WTC11 (cell line): Measurements from ENCODE around the gene CYB5A.

ENCODE experiments used
- ATF2 ChIP-seq: sonication (generic); formaldehyde crosslinking; IDR thresholded peaks from 2 replicates; pipeline ENCODE4 v1.8.1; 2022; ENCODE audit warnings: low read depth, missing genetic modification reagents, borderline replicate concordance
- ATF3 ChIP-seq: sonication (generic); formaldehyde crosslinking; conservative IDR thresholded peaks from 2 replicates; pipeline ENCODE4 v1.8.1; 2022; ENCODE audit warnings: mild to moderate bottlenecking, missing genetic modification reagents
- CBFB ChIP-seq: sonication (generic); formaldehyde crosslinking; IDR thresholded peaks from 2 replicates; pipeline ENCODE4 v1.8.1; 2022; ENCODE audit warnings: mild to moderate bottlenecking, low read depth, missing genetic modification reagents
- CTCF ChIP-seq: fragments of 200-600 bp; IDR thresholded peaks from 2 replicates; pipeline ENCODE4 v1.8.0; 2022; ENCODE audit warnings: antibody characterized with exemption
- ESRRA ChIP-seq: sonication (generic); formaldehyde crosslinking; IDR thresholded peaks from 2 replicates; pipeline ENCODE4 v1.8.1; 2022; ENCODE audit warnings: mild to moderate bottlenecking, missing genetic modification reagents, borderline replicate concordance
- KAT7 ChIP-seq: sonication (generic); formaldehyde crosslinking; IDR thresholded peaks from 2 replicates; pipeline ENCODE4 v1.8.1; 2023; ENCODE audit warnings: missing genetic modification reagents, mild to moderate bottlenecking, borderline replicate concordance
- MAX ChIP-seq: sonication (generic); formaldehyde crosslinking; IDR thresholded peaks from 2 replicates; pipeline ENCODE4 v1.8.0; 2022; ENCODE audit warnings: mild to moderate bottlenecking, missing genetic modification reagents
- OVOL2 ChIP-seq: fragments of 250-450 bp; sonication (Bioruptor Pico); IDR thresholded peaks from 2 replicates; pipeline ENCODE4 v1.9.0; 2021; ENCODE audit warnings: mild to moderate bottlenecking, borderline replicate concordance
- SP1 ChIP-seq: sonication (generic); formaldehyde crosslinking; conservative IDR thresholded peaks from 2 replicates; pipeline ENCODE4 v1.8.1; 2022; ENCODE audit warnings: missing genetic modification reagents
- USF2 ChIP-seq: sonication (generic); formaldehyde crosslinking; IDR thresholded peaks from 2 replicates; pipeline ENCODE4 v1.8.1; 2023; ENCODE audit warnings: mild to moderate bottlenecking, missing genetic modification reagents, moderate library complexity
- ZNF423 ChIP-seq: fragments of 250-450 bp; sonication (Bioruptor Pico); IDR thresholded peaks from 2 replicates; pipeline ENCODE4 v2.1.2; 2022; ENCODE audit warnings: mild to moderate bottlenecking, moderate library complexity
- ZNF512 ChIP-seq: sonication (generic); formaldehyde crosslinking; IDR thresholded peaks from 2 replicates; pipeline ENCODE4 v1.8.1; 2022; ENCODE audit warnings: missing genetic modification reagents, borderline replicate concordance

GRCh38 chr18:74273394-74273793 lies 18.4 kb downstream of the CYB5A start:
- TF ChIP-seq MAX (CRISPR knock-in tag) (no peak), CTCF (no peak), ZNF423 (no peak), OVOL2 (CRISPR knock-in tag) (no peak), CBFB (CRISPR knock-in tag) (no peak), ESRRA (CRISPR knock-in tag) (no peak), ZNF512 (no peak), USF2 (CRISPR knock-in tag) (no peak), ATF2 (CRISPR knock-in tag) (no peak), SP1 (CRISPR knock-in tag) (no peak), ATF3 (CRISPR knock-in tag) (no peak), KAT7 (CRISPR knock-in tag) (no peak)
